ENCODE data around the gene ABHD17C.

DNA sequence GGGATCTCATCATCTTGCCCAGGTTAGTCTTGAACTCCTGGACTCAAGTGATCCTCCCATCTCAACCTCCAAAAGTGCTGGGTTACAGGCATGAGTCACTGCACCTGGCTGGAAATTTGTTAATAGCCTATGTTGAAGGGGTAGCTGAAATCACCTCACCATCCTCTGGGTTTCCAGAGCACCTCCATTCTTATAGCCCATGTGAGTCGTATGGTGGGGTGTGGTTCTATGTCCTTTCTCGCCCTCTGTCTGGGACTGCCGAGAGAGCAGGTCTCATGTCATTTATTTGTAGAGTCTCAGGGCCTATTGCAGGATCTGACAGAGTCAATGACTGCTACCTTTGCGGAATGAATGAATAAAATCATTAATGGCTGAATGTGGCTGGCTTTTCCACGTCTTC is 105.0 kb downstream of the ABHD17C start:
- no peak for TF ChIP-seq POLR2A (IDR thresholded peaks at IDR 0.05; ENCODE audit: low read length)
- no peak for TF ChIP-seq GATA1 (IDR thresholded peaks at IDR 0.05; ENCODE audit: low read depth, low read length)
